ENCODE results near the gene SCMH1. TPM values are rescaled to one million over a fixed set of nuclear protein-coding genes. Genes with fewer than 3 reads are reported as not detected.
"Not testable (repeated sequence)": the region's sequence is repeated elsewhere in the genome, so short reads cannot be mapped to it uniquely, and the experiment has no call there.

Gene SCMH1
- total RNA-seq, 2 experiments from 2014 or later = 25.3 to 26.1 TPM

DNA sequence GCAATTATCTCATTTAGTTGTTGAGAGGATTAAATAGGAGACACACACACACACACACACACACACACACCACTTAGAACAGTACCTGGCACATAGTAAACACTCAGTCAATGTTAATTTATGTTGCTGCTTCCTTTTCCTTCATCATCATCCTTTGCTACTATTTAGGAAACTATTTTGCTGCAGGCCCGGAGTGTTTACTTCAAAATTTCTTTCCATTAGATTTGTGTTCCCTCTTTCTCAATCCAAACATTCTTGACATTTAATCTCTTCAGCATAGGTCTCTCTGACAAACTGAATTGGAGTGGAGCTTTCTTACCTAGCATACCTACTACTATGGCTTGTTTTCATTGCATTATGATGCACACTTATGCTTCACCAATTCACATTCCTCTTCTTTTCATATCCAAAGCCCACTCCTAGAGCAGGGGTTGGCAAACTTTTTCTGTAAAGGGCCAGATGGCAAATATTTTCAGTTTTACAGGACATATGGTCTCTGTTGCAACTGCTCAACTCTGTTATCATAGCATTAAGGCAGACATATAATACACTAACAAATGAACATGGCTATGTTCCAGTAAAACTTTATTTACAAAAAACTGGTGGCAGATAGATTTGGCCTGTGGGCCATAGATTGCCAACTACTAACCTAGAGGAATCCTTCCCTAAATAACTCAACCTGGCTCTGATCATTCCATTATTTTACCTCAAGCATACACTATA lies 49.5 kb downstream of the SCMH1 start:
- Mint-ChIP-seq H3K27me3 (no peaks in the 10 kb centered on the region), H3K9me3 (peaks cover 1% of the 10 kb centered on the region), H3K27ac (no peak overlapping the region), H3K36me3 (ENCODE audit: low read depth) (peaks cover 4% of the 10 kb centered on the region), H3K4me3 (no peak overlapping the region), H3K4me1 (ENCODE audit: low read depth) (no peaks in the 10 kb centered on the region)
- intact Hi-C loops (cut with micrococcal nuclease) = no loop called here
- TF ChIP-seq CTCF (IDR thresholded peaks at IDR 0.05) = no peak
- ATAC-seq = no peak
- no peak for DNase-seq
- CTCF ChIA-PET = no interaction called here
- POLR2A ChIA-PET = no interaction called here

DNA sequence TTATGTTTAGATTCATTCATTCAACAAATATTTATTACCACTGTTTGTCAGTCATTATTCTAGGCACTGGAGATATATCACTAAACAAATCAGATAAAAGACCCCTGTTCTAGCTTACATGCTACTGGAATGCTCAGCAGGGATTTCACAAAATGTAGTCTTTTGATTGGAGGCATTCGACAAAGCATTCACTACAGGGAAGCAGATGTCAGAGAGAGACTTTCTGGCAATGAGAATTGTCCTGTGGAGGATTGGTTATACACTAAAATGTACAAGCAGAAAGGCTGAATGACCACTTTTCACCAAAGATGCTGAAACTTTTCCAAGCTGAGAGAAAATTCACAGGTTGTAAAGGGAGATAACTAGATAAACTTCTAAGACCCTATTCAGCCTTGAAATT lies 57.7 kb downstream of the SCMH1 start:
- peaks cover 20% of the 10 kb centered on the region for H3K36me3 Mint-ChIP-seq (ENCODE audit: low read depth)
- H3K27ac Mint-ChIP-seq = no peak overlapping the region
- intact Hi-C loops (cut with micrococcal nuclease) = no loop called here
- TF ChIP-seq CTCF (IDR thresholded peaks at IDR 0.05) = no peak
- DNase-seq (no peak), ATAC-seq (no peak)
- no peaks in the 10 kb centered on the region for H3K4me1 Mint-ChIP-seq (ENCODE audit: low read depth)
- ChIA-PET CTCF (no interaction called here), POLR2A (no interaction called here)
- H3K9me3 Mint-ChIP-seq = peaks cover 3% of the 10 kb centered on the region
- H3K27me3 Mint-ChIP-seq = no peaks in the 10 kb centered on the region
- H3K4me3 Mint-ChIP-seq = no peak overlapping the region

- CTCF ChIA-PET; intact Hi-C loops (cut with micrococcal nuclease); H3K27ac Mint-ChIP-seq; H3K4me3 Mint-ChIP-seq; ATAC-seq; DNase-seq; POLR2A ChIA-PET; H3K27me3 Mint-ChIP-seq; H3K4me1 Mint-ChIP-seq (ENCODE audit: low read depth); H3K9me3 Mint-ChIP-seq: not testable (repeated sequence)
- peaks cover 51% of the 10 kb centered on the region for H3K36me3 Mint-ChIP-seq (ENCODE audit: low read depth)
These were observed 63.9 kb downstream of the SCMH1 start for GRCh38 chr1:41178230-41178629.

- no peaks in the 10 kb centered on the region for H3K27me3 Mint-ChIP-seq
- intact Hi-C loops (cut with micrococcal nuclease) = no loop called here
- H3K4me3 Mint-ChIP-seq = no peak overlapping the region
- H3K36me3 Mint-ChIP-seq (ENCODE audit: low read depth) = peaks cover 45% of the 10 kb centered on the region
- ATAC-seq (no peak), DNase-seq (no peak)
- ChIA-PET CTCF (interaction anchor here (1.0 kb wide), 1 partner anchor 21 kb away, joined by 3 read pairs; no protein-coding TSS in a partner anchor), POLR2A (interaction anchor here (1.0 kb wide), 1 partner anchor 113 kb away, joined by 3 read pairs; no protein-coding TSS in a partner anchor)
- peaks cover 6% of the 10 kb centered on the region for H3K9me3 Mint-ChIP-seq
- H3K4me1 Mint-ChIP-seq (ENCODE audit: low read depth) = no peaks in the 10 kb centered on the region
- H3K27ac Mint-ChIP-seq = no peak overlapping the region
- no peak for TF ChIP-seq CTCF (IDR thresholded peaks at IDR 0.05)
These were observed 66.6 kb downstream of the SCMH1 start for GRCh38 chr1:41175546-41175945.

DNA sequence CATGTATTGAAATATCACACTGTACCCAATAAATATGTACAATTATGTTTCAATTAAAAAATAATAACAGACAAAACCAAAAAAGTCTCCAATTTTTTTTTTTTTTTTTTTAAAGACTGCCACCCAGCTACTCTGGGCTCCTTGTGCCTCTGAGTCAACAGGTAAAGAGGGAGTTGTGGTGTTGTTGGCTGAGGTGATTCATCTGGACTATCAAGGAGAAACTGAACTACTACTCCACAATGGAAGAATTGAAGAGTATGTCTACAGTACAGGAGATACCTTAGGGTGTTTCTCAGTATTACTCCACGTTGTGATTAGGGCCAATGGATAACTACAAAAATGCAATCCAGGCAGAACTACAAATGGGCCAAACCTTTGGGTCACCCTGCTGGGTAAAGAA lies 67.9 kb downstream of the SCMH1 start:
- ChIA-PET POLR2A (no interaction called here), CTCF (interaction anchor here (1.2 kb wide), 1 partner anchor 13 kb away, joined by 3 read pairs; no protein-coding TSS in a partner anchor)
- Mint-ChIP-seq H3K9me3 (peaks cover 6% of the 10 kb centered on the region), H3K27me3 (no peaks in the 10 kb centered on the region), H3K4me3 (no peak overlapping the region), H3K4me1 (ENCODE audit: low read depth) (no peaks in the 10 kb centered on the region), H3K27ac (no peak overlapping the region), H3K36me3 (ENCODE audit: low read depth) (peaks cover 50% of the 10 kb centered on the region)
- TF ChIP-seq CTCF (IDR thresholded peaks at IDR 0.05) = no peak
- DNase-seq = no peak
- ATAC-seq = no peak
- intact Hi-C loops (cut with micrococcal nuclease) = no loop called here
